Kidney epithelial cell (primary cell): Measurements from ENCODE around the gene SPATA3. TPM values are rescaled to one million over a fixed set of nuclear protein-coding genes. Genes with fewer than 3 reads are reported as not detected.

ENCODE experiments used
- DNase-seq: peaks from one replicate; pipeline ENCODE4 v3.0.0-alpha.2; 2010; ENCODE audit warnings: low read depth
- H3K27me3 ChIP-seq: 2 replicates; pipeline ENCODE4 v1.6.0; 2011; ENCODE audit warnings: low read length; ENCODE audit not compliant: control insufficient read depth, insufficient read depth
- H3K36me3 ChIP-seq: 2 replicates; pipeline ENCODE4 v1.5.1; 2011; ENCODE audit warnings: low read length; ENCODE audit not compliant: control insufficient read depth, insufficient read depth
- H3K4me3 ChIP-seq: 2 replicates; pipeline ENCODE4 v1.5.1; 2011; ENCODE audit warnings: low read depth, mild to moderate bottlenecking, control low read depth, low read length
- CTCF ChIP-seq: IDR thresholded peaks from 2 replicates; pipeline ENCODE4 v1.5.1; 2011; ENCODE audit warnings: mild to moderate bottlenecking, moderate library complexity, low read length, control low read depth, inconsistent platforms; ENCODE audit not compliant: insufficient read depth, poor library complexity, severe bottlenecking
- total RNA-seq: library from RNA; depleted of rRNA; stranded (reverse); fragments of >200 nt; gene quantifications from 2 replicates; pipeline ENCODE4 v1.2.3, GENCODE V29; 2015

Gene SPATA3
- total RNA-seq, 1 donor from 2014 or later, result not detected

DNA sequence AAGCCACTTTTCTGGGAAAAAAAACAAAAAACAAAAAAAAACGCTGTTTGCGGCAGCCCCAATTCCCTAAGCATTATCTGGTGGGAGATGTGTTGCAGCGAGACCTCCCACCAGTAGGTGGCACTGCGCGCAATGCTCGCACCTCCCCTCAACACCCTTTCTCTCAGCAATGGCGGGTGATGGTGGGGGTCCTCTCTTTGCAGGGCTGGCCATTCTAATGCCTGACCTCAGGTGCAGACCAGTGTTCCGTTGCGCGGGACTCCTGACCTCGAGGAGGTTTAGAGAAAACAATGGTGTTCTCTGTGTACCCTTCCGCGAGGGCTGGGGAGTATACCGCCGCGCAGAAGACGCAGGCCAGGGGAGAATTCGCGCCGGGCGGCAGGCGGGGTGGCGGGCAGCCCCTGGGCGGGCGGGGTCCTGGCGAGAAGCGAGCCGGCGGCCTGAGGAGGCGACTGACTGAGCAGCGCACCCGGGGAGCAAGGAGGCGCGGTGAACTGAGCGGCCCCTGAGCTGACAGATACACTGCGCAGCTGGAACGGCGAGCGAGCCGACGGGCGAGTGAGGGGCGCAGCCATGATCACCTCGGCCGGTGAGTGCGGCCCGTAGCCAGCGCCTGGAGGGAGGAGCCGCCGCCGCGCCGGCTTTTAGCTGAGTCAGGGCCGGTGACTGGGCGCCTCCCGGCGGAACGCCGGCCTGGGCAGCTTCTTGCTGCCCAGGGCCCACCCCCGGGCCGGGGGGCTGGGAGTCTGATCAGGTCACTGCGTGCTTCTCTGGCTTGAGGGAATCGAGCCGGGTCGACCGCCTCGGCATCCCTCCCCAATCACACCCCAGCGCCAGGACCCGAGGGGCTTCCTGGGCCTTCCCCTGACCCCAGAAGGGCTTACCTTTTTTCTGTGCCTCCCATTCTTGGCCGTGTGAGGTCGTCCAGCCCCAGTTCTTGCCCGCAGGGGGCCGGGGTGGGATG lies 60.8 kb downstream of the SPATA3 start, which contains the start of gene PSMD1:
Gene PSMD1 (plus strand): TSS at position 415 of the 964 bp plus-strand sequence. CDS start 159 bp downstream, at position 574.
- TF ChIP-seq CTCF, result peak; percentile 97
- Histone ChIP-seq H3K36me3 (no peaks in the 10 kb centered on the region), H3K27me3 (no peaks in the 10 kb centered on the region), H3K4me3 (peak within 1 kb of the TSS; percentile 92)
- peak; percentile 59 for DNase-seq

DNA sequence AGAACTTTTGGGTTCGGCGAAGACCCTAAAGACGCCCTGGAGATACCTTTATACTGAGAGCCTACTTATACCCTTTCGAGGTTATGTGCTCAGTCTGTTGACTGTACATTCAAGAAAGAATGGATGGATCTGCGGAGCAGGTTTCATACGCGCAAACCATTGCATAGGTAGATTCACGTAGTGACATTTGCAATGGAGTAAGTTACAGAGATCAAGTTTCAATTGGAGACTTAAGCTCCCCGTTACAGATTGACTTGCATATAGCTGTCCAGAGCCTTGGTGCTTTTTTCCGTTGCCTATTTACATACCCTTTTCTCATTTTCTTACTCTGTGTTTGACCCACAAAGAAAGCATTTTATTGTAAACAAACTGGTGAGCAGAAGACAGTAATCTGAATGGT lies 61.7 kb downstream of the SPATA3 start:
- H3K27me3 ChIP-seq, result no peaks in the 10 kb centered on the region
- H3K36me3 ChIP-seq, result no peaks in the 10 kb centered on the region
- H3K4me3 ChIP-seq, result peak overlapping the region; percentile 92
- DNase-seq, result no peak
- TF ChIP-seq CTCF, result no peak

Other genes with a start within 250 kb of the SPATA3 start
- 144 and 148 TPM in 2 replicates for gene ITM2C, start 131.2 kb upstream of the SPATA3 start, total RNA-seq
- gene GPR55, start 70.9 kb upstream of the SPATA3 start, total RNA-seq, result not detected in 2 replicates
- 0.63 and 1.3 TPM in 2 replicates for gene C2orf72, start 41.4 kb downstream of the SPATA3 start, total RNA-seq
- 73.1 and 77.2 TPM in 2 replicates for gene PSMD1, start 60.7 kb downstream of the SPATA3 start, total RNA-seq
- gene HTR2B, start 128.9 kb downstream of the SPATA3 start, total RNA-seq, result 0.21 and 0.29 TPM in 2 replicates
- gene ARMC9, start 202.5 kb downstream of the SPATA3 start, total RNA-seq, result 20.0 and 27.5 TPM in 2 replicates